ENCODE measurements around the gene FAM47E.

FAM47E gene

DNA sequence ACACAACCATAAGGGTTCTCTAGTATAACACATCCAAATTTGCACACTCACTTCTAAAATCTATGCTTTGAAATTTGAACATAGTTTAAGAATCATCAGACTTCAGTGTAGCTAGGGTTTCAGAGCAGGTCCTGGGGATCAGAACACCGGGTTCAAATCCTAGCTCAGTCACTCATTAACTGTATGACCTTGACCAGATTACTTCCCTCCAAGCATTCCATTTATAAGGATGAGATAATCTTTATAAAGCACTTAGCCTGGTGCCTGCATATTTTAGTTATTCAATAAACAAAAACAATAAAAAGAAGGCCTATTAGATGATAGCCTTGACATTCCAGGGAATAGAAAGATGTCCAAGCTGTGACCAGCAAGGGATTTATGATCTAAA, 50.2 kb downstream of the FAM47E start:
- Histone ChIP-seq H3K4me1 (ENCODE audit: control insufficient read depth, insufficient read depth, low read length) (no peaks in the 10 kb centered on the region), H3K27ac (ENCODE audit: extremely low read depth, low read depth, low read length) (no peak overlapping the region), H3K9me3 (ENCODE audit: control insufficient read depth, insufficient read depth, low read depth, low read length) (no peaks in the 10 kb centered on the region), H3K4me3 (ENCODE audit: low read depth, low read length) (no peak overlapping the region), H3K36me3 (ENCODE audit: control insufficient read depth in 2 of 2, insufficient read depth in 1 of 2, low read length in 2 of 2) (no peaks in the 10 kb centered on the region)
- TF ChIP-seq SETDB1 (IDR thresholded peaks at IDR 0.05; ENCODE audit: insufficient read length, low read length) (no peak), EGR2 (tag by site-specific recombination; IDR thresholded peaks at IDR 0.05; ENCODE audit: low read depth) (no peak), ZNF510 (tag by site-specific recombination; IDR thresholded peaks at IDR 0.05; ENCODE audit: insufficient replicate concordance) (no peak), WT1 (tag by site-specific recombination; IDR thresholded peaks at IDR 0.05) (0 out of 2 replicates have a peak, but pooled peaks have one; percentile 5), ZNF184 (tag by site-specific recombination; IDR thresholded peaks at IDR 0.05) (no peak), ZNF221 (tag by site-specific recombination; IDR thresholded peaks at IDR 0.05; ENCODE audit: borderline replicate concordance) (no peak), ZNF121 (tag by site-specific recombination; IDR thresholded peaks at IDR 0.05) (no peak), ZNF561 (tag by site-specific recombination; IDR thresholded peaks at IDR 0.05; ENCODE audit: borderline replicate concordance) (0 out of 2 replicates have a peak, but pooled peaks have one; percentile 2)
- POLR2A ChIA-PET, result no interaction called here
- CTCF ChIA-PET, result interaction anchor here (1.0 to 1.4 kb wide), 3 partner anchors 75 to 122 kb away, joined by 4 read pairs; no protein-coding TSS in a partner anchor

DNA sequence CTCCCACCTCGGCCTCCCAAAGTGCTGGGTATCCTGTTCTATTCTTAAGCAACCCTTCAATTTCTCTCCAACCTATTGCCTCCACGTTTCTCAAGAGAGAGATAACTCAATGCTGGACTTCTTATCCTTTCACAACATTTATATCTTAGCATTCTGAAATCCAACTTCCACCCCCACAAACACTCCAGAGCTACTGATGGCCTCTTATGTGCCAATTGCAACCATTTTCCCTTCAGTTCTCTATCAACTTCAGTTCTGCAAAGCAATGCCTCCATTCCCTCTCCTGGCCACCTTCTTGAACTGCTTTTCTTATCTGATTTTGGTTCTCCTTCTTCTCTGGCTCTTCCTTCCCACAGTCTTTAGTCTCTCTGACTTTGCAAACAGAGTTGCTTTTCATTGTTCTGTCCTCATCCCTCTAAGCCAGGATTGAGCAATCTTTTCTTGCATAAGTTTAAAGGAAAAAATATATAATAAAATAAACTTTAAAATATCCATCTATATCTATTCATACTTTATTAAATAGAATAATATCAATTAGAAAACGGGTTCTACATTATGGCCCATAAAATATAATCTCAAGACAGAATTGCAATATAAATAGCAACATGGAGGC, 51.4 kb downstream of the FAM47E start:
- ChIA-PET POLR2A (no interaction called here), CTCF (interaction anchor here (1.0 kb wide), 1 partner anchor 23 kb away, joined by 4 read pairs; no protein-coding TSS in a partner anchor)
- H3K4me3 ChIP-seq (ENCODE audit: low read depth, low read length), result no peak overlapping the region
- H3K4me1 ChIP-seq (ENCODE audit: control insufficient read depth, insufficient read depth, low read length), result no peaks in the 10 kb centered on the region
- TF ChIP-seq, protein P1, sequence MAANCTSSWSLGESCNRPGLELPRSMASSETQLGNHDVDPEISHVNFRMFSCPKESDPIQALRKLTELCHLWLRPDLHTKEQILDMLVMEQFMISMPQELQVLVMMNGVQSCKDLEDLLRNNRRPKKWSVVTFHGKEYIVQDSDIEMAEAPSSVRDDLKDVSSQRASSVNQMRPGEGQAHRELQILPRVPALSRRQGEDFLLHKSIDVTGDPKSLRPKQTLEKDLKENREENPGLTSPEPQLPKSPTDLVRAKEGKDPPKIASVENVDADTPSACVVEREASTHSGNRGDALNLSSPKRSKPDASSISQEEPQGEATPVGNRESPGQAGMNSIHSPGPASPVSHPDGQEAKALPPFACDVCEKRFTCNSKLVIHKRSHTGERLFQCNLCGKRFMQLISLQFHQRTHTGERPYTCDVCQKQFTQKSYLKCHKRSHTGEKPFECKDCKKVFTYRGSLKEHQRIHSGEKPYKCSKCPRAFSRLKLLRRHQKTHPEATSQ (tag by site-specific recombination; IDR thresholded peaks at IDR 0.05), result no peak
- TF ChIP-seq ZNF223 (tag by site-specific recombination; IDR thresholded peaks at IDR 0.05) (no peak), ZBTB17 (tag by site-specific recombination; IDR thresholded peaks at IDR 0.05) (no peak), HOXC10 (CRISPR knock-in tag; IDR thresholded peaks at IDR 0.05) (no peak), SP3 (tag by site-specific recombination; IDR thresholded peaks at IDR 0.05) (no peak), ZNF23 (tag by site-specific recombination; IDR thresholded peaks at IDR 0.05; ENCODE audit: borderline replicate concordance) (no peak), ZNF510 (tag by site-specific recombination; IDR thresholded peaks at IDR 0.05; ENCODE audit: insufficient replicate concordance) (no peak), ZNF292 (tag by site-specific recombination; IDR thresholded peaks at IDR 0.05; ENCODE audit: borderline replicate concordance, low read depth) (no peak), HOXD13 (CRISPR knock-in tag; IDR thresholded peaks at IDR 0.05; ENCODE audit: borderline replicate concordance) (no peak), ZBTB8A (tag by site-specific recombination; IDR thresholded peaks at IDR 0.05) (no peak), ZNF768 (tag by site-specific recombination; IDR thresholded peaks at IDR 0.05) (no peak), ZNF707 (tag by site-specific recombination; IDR thresholded peaks at IDR 0.05) (no peak), ZNF132 (tag by site-specific recombination; IDR thresholded peaks at IDR 0.05; ENCODE audit: borderline replicate concordance) (no peak)
- TF ChIP-seq, protein P2, sequence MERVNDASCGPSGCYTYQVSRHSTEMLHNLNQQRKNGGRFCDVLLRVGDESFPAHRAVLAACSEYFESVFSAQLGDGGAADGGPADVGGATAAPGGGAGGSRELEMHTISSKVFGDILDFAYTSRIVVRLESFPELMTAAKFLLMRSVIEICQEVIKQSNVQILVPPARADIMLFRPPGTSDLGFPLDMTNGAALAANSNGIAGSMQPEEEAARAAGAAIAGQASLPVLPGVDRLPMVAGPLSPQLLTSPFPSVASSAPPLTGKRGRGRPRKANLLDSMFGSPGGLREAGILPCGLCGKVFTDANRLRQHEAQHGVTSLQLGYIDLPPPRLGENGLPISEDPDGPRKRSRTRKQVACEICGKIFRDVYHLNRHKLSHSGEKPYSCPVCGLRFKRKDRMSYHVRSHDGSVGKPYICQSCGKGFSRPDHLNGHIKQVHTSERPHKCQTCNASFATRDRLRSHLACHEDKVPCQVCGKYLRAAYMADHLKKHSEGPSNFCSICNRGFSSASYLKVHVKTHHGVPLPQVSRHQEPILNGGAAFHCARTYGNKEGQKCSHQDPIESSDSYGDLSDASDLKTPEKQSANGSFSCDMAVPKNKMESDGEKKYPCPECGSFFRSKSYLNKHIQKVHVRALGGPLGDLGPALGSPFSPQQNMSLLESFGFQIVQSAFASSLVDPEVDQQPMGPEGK (tag by site-specific recombination; IDR thresholded peaks at IDR 0.05), result no peak
- no peaks in the 10 kb centered on the region for H3K36me3 ChIP-seq (ENCODE audit: control insufficient read depth in 2 of 2, insufficient read depth in 1 of 2, low read length in 2 of 2)
- H3K27ac ChIP-seq (ENCODE audit: extremely low read depth, low read depth, low read length), result no peak overlapping the region
- no peaks in the 10 kb centered on the region for H3K9me3 ChIP-seq (ENCODE audit: control insufficient read depth, insufficient read depth, low read depth, low read length)

Measured in HEK293 (cell line).